IMR-90 (cell line): ENCODE results near the gene YIPF3. TPM values are rescaled to one million over a fixed set of nuclear protein-coding genes. Genes with fewer than 3 reads are reported as not detected.
A peak's percentile ranks its signal among the peaks of the same experiment; 100 is the strongest.

Experiments
- ATAC-seq: fragments of 200-7000 bp; cut with Tn5 transposase; 2 replicates; pipeline ENCODE4 v1.9.1; 2020; ENCODE audit warnings: low read depth, mild to moderate bottlenecking, moderate library complexity
- BruUV-seq: library from RNA; stranded (reverse); fragments of 400-500 nt; replicated peaks from 2 replicates; lab custom pipeline; 2021; lab: Mats Ljungman, UMichigan
- CTCF ChIA-PET: fragments of 300-600 bp; formaldehyde crosslinking; extraction: SDS; loops from one replicate; lab custom pipeline; 2021; ENCODE audit warnings: antibody characterized with exemption; lab: Yijun Ruan, JAX
- POLR2A ChIA-PET: fragments of 300-600 bp; sonication (Branson Sonifier 250); formaldehyde crosslinking; loops from one replicate; lab custom pipeline; 2022; ENCODE audit warnings: antibody characterized with exemption; ENCODE audit not compliant: unreplicated experiment; lab: Charles Lee
- DNase-seq: peaks from one replicate; pipeline ENCODE4 v3.0.0; 2013
- H2AFZ ChIP-seq: replicated peaks from 2 replicates; pipeline ENCODE3; 2013; ENCODE audit warnings: low read length, mild to moderate bottlenecking; ENCODE audit not compliant: poor library complexity
- H2AK5ac ChIP-seq: 2 replicates; pipeline ENCODE4 v1.6.1; 2013; ENCODE audit warnings: low read depth, low read length, inconsistent platforms
- H2AK9ac ChIP-seq: replicated peaks from 2 replicates; pipeline ENCODE3; 2013; ENCODE audit warnings: mild to moderate bottlenecking, low read depth, low read length, moderate library complexity; ENCODE audit not compliant: poor library complexity
- H2BK120ac ChIP-seq: 2 replicates; pipeline ENCODE4 v1.6.1; 2013; ENCODE audit warnings: low read depth, low read length, inconsistent platforms
- H2BK15ac ChIP-seq: 3 replicates; pipeline ENCODE4 v1.6.1; 2013; ENCODE audit warnings: low read depth, low read length, inconsistent platforms
- H2BK20ac ChIP-seq: 2 replicates; pipeline ENCODE4 v1.6.1; 2013; ENCODE audit warnings: low read depth, mild to moderate bottlenecking, inconsistent platforms, low read length, moderate library complexity
- H2BK5ac ChIP-seq: 2 replicates; pipeline ENCODE4 v1.6.1; 2013; ENCODE audit warnings: mild to moderate bottlenecking, low read depth, low read length, inconsistent platforms; ENCODE audit not compliant: poor library complexity, severe bottlenecking
- H3K14ac ChIP-seq: replicated peaks from 2 replicates; pipeline ENCODE4 v1.6.1; 2013; ENCODE audit warnings: low read depth, low read length, inconsistent platforms
- H3K18ac ChIP-seq: 2 replicates; pipeline ENCODE4 v1.6.1; 2013; ENCODE audit warnings: low read depth, low read length, control low read depth
- H3K23ac ChIP-seq: 2 replicates; pipeline ENCODE4 v1.6.1; 2013; ENCODE audit warnings: low read depth, low read length, inconsistent platforms
- H3K27ac ChIP-seq: 2 replicates; pipeline ENCODE4 v1.5.1; 2013; ENCODE audit warnings: mild to moderate bottlenecking, control low read depth, low read length; ENCODE audit not compliant: insufficient read depth
- H3K27me3 ChIP-seq: 2 replicates; pipeline ENCODE4 v1.6.1; 2013; ENCODE audit warnings: low read length; ENCODE audit not compliant: control insufficient read depth, insufficient read depth
- H3K36me3 ChIP-seq: 2 replicates; pipeline ENCODE4 v1.6.1; 2013; ENCODE audit warnings: low read length, mixed read lengths; ENCODE audit not compliant: control insufficient read depth, insufficient read depth
- H3K4ac ChIP-seq: 2 replicates; pipeline ENCODE4 v1.6.1; 2013; ENCODE audit warnings: low read depth, low read length, inconsistent platforms
- H3K4me1 ChIP-seq: 2 replicates; pipeline ENCODE4 v1.6.1; 2013; ENCODE audit warnings: low read length, mixed read lengths; ENCODE audit not compliant: control insufficient read depth, insufficient read depth
- H3K4me2 ChIP-seq: 2 replicates; pipeline ENCODE4 v1.6.1; 2013; ENCODE audit warnings: low read depth, mild to moderate bottlenecking, control low read depth, low read length, moderate library complexity
- H3K4me3 ChIP-seq: 2 replicates; pipeline ENCODE4 v1.5.1; 2013; ENCODE audit warnings: low read depth, mild to moderate bottlenecking, control low read depth, low read length, moderate library complexity; ENCODE audit not compliant: insufficient read depth
- H3K56ac ChIP-seq: 2 replicates; pipeline ENCODE4 v1.6.1; 2013; ENCODE audit warnings: low read length, inconsistent platforms; ENCODE audit not compliant: insufficient read depth; ENCODE audit errors: extremely low read depth
- H3K79me1 ChIP-seq, 2 experiments: 2 replicates each; pipeline ENCODE4 v1.6.1; 2013; ENCODE audit warnings: low read length in 2 of 2, inconsistent platforms in 1 of 2, low read depth in 1 of 2
- H3K9ac ChIP-seq: 2 replicates; pipeline ENCODE4 v1.6.1; 2013; ENCODE audit warnings: low read depth, low read length, control low read depth
- H3K9me1 ChIP-seq: 2 replicates; pipeline ENCODE4 v1.6.1; 2013; ENCODE audit warnings: low read length, inconsistent platforms; ENCODE audit not compliant: insufficient read depth
- H3K9me3 ChIP-seq: 2 replicates; pipeline ENCODE4 v1.6.1; 2013; ENCODE audit warnings: low read length; ENCODE audit not compliant: control insufficient read depth, insufficient read depth
- H4K20me1 ChIP-seq: 2 replicates; pipeline ENCODE4 v1.6.1; 2013; ENCODE audit warnings: low read length, inconsistent platforms; ENCODE audit not compliant: insufficient read depth
- H4K5ac ChIP-seq: 2 replicates; pipeline ENCODE4 v1.6.1; 2013; ENCODE audit warnings: mild to moderate bottlenecking, low read depth, low read length, control low read depth
- H4K8ac ChIP-seq, 2 experiments: 2 replicates each; pipeline ENCODE4 v1.6.1; 2013; ENCODE audit warnings: low read depth in 2 of 2, low read length in 2 of 2, control low read depth in 1 of 2, inconsistent platforms in 1 of 2
- H4K91ac ChIP-seq: 2 replicates; pipeline ENCODE4 v1.6.1; 2013; ENCODE audit warnings: low read depth, low read length, inconsistent platforms; ENCODE audit not compliant: insufficient read depth
- BHLHE40 ChIP-seq: fragments of 150-350 bp; IDR thresholded peaks from 2 replicates; pipeline ENCODE4 v1.6.1; 2016; ENCODE audit warnings: mild to moderate bottlenecking, low read depth, low read length
- FOS ChIP-seq: fragments of 150-350 bp; IDR thresholded peaks from 2 replicates; pipeline ENCODE4 v1.6.1; 2016; ENCODE audit warnings: low read depth, low read length
- MAZ ChIP-seq: IDR thresholded peaks from 2 replicates; pipeline ENCODE4 v1.6.1; 2012; ENCODE audit warnings: low read depth, mild to moderate bottlenecking, low read length, improper control_type of control experiment, moderate library complexity, borderline replicate concordance
- MXI1 ChIP-seq: IDR thresholded peaks from 2 replicates; pipeline ENCODE4 v1.6.1; 2012; ENCODE audit warnings: low read depth, mild to moderate bottlenecking, low read length, moderate library complexity, borderline replicate concordance
- RCOR1 ChIP-seq: IDR thresholded peaks from 2 replicates; pipeline ENCODE4 v1.6.1; 2012; ENCODE audit warnings: mild to moderate bottlenecking, low read length, improper control_type of control experiment; ENCODE audit not compliant: insufficient replicate concordance
- RFX5 ChIP-seq: IDR thresholded peaks from 2 replicates; pipeline ENCODE4 v1.8.0; 2012; ENCODE audit warnings: low read depth, mild to moderate bottlenecking, low read length, moderate library complexity
- WGBS, 2 experiments: methylation state at CpG; one replicate each; pipeline versions ENCODE4 v1.1.5 to v1.1.7; 2013; ENCODE audit warnings: missing lambda C conversion rate in 2 of 2; ENCODE audit not compliant: insufficient read length in 1 of 2; ENCODE audit errors: extremely low coverage in 2 of 2; 5-methylcytosine and 5-hydroxymethylcytosine counted together
- dilution Hi-C: fragments of 300-500 bp; cut with HindIII; formaldehyde crosslinking; loops from one replicate; pipeline ENCODE4 v1.14.3; 2018; ENCODE audit warnings: low sequenced_read_pairs; ENCODE audit not compliant: unreplicated experiment
- in situ Hi-C: fragments of 300-500 bp; cut with MboI; formaldehyde crosslinking; loops from 3 replicates; pipeline ENCODE4 v1.14.3; 2019; ENCODE audit warnings: low sequenced_read_pairs, inconsistent platforms, mixed read lengths
- intact Hi-C: fragments of 100-400 bp; cut with micrococcal nuclease; formaldehyde crosslinking; loops from 2 replicates; pipeline ENCODE4 v1.10.0; 2022
- polyA plus RNA-seq, 3 experiments: library from polyadenylated mRNA; depleted of rRNA; stranded (reverse); fragments of >200 nt; gene quantifications; 2 replicates each; pipeline ENCODE4 v1.2.3, GENCODE V29; 2012; ENCODE audit warnings: low replicate concordance in 1 of 3
- total RNA-seq: library from RNA; depleted of rRNA; stranded (reverse); fragments of >200 nt; gene quantifications from 2 replicates; pipeline ENCODE4 v1.2.3, GENCODE V29; 2012

YIPF3 gene
- total and polyA plus RNA-seq, 2 of the 4 experiments (the other 2 are of a cell fraction): 114 to 193 TPM

- ChIA-PET CTCF (interaction anchor here (1.5 kb wide), 1 partner anchor 15 kb away, joined by 6 read pairs; no protein-coding TSS in a partner anchor), POLR2A (interaction anchor here (0.5 to 1.0 kb wide), 2 partner anchors 10 to 14 kb away, joined by 3 to 11 read pairs; no protein-coding TSS in a partner anchor)
- peak overlapping the region; percentile 14; the same call in 1 of the 2 replicates for H3K23ac ChIP-seq
These were observed 24.7 kb downstream of the YIPF3 start for GRCh38 chr6:43491750-43492661.

More at GRCh38 chr6:43491750-43492661, 24.7 kb downstream of the YIPF3 start:
- Histone ChIP-seq H2BK120ac (peak overlapping the region; percentile 81), H2AK9ac (peak overlapping the region; percentile 97), H2AK5ac (peak overlapping the region; percentile 92), H3K4me2 (peak overlapping the region; percentile 83), H3K27me3 (no peaks in the 10 kb centered on the region), H2AFZ (peak overlapping the region; percentile 76), H3K9me3 (no peaks in the 10 kb centered on the region), H2BK5ac (peak overlapping the region; percentile 89), H4K20me1 (peaks cover 28% of the 10 kb centered on the region; the same call in 1 of the 2 replicates), H3K4me3 (no peak overlapping the region), H2BK20ac (peak overlapping the region; percentile 80), H3K9me1 (peaks cover 52% of the 10 kb centered on the region), H3K14ac (peak overlapping the region; percentile 83), H3K36me3 (no peaks in the 10 kb centered on the region; the same call in 1 of the 2 replicates), H3K56ac (no peak overlapping the region), H3K4ac (peak overlapping the region; percentile 85), H3K4me1 (peaks cover 42% of the 10 kb centered on the region), H2BK15ac (peak overlapping the region; percentile 10; the same call in 2 of the 3 replicates), H3K9ac (peak overlapping the region; percentile 8; the same call in 1 of the 2 replicates), H4K8ac (peak overlapping the region; percentile 44 to 65; a peak in 3 of 4 replicates), H3K18ac (peak overlapping the region; percentile 46), H4K5ac (peak overlapping the region; percentile 27), H3K79me1 (peaks cover 27 to 83% of the 10 kb centered on the region in 2 experiments), H4K91ac (peak overlapping the region; percentile 88), H3K27ac (peak overlapping the region; percentile 76)
- peak; percentile 77 for DNase-seq
- dilution Hi-C loops: no loop called here
- in situ Hi-C loops: loop anchor here (5.0 to 10.0 kb wide), 2 partner anchors 47 to 235 kb away; no protein-coding TSS in a partner anchor
- no TSS peak for BruUV-seq
- peak; percentile 79 for ATAC-seq
- TF ChIP-seq MAZ (no peak), BHLHE40 (0 out of 2 replicates have a peak, but pooled peaks have one; percentile 24), FOS (0 out of 2 replicates have a peak, but pooled peaks have one; percentile 27), RCOR1 (no peak), MXI1 (peak; percentile 87), RFX5 (no peak)
- intact Hi-C loops: loop anchor here (1.0 kb wide), 1 partner anchor 15 kb away; the partner anchor contains the start of gene TJAP1
- WGBS, 2 experiments: 0% methylated on average over 4 of the region's 10 CpGs; no CpG with 5 or more reads in 1 of the 2 experiments
